SK-N-DZ (cell line): Measurements from ENCODE around the gene MYRFL.

ENCODE experiments used
- DNase-seq: peaks from one replicate; pipeline ENCODE4 v3.0.0-alpha.2; 2015; ENCODE audit warnings: low spot score

MYRFL gene

GRCh38 chr12:69932676-69933552, 107.9 kb downstream of the MYRFL start:
- no peak for DNase-seq

- no peak for DNase-seq
These were observed 109.0 kb downstream of the MYRFL start for GRCh38 chr12:69934011-69934410.

GRCh38 chr12:69935651-69936100, 110.6 kb downstream of the MYRFL start:
- DNase-seq: no peak

- no peak for DNase-seq
These were observed 111.2 kb downstream of the MYRFL start for GRCh38 chr12:69936214-69936731.

- no peak for DNase-seq
These were observed 111.7 kb downstream of the MYRFL start for GRCh38 chr12:69936766-69937165.

- no peak for DNase-seq
These were observed 122.1 kb downstream of the MYRFL start for GRCh38 chr12:69947123-69947522.

- no peak for DNase-seq
These were observed 122.9 kb downstream of the MYRFL start for GRCh38 chr12:69947897-69948296.

GRCh38 chr12:69948851-69949250, 123.8 kb downstream of the MYRFL start:
- no peak for DNase-seq

- no peak for DNase-seq
These were observed 124.4 kb downstream of the MYRFL start for GRCh38 chr12:69949311-69950002.

- no peak for DNase-seq
These were observed 126.1 kb downstream of the MYRFL start for GRCh38 chr12:69951108-69951507.

GRCh38 chr12:69952890-69953289, 127.9 kb downstream of the MYRFL start:
- DNase-seq: no peak

GRCh38 chr12:69961246-69961645, 136.2 kb downstream of the MYRFL start:
- no peak for DNase-seq

GRCh38 chr12:69966409-69966808, 141.4 kb downstream of the MYRFL start:
- DNase-seq: no peak

GRCh38 chr12:69966839-69967238, 141.8 kb downstream of the MYRFL start:
- DNase-seq: no peak

GRCh38 chr12:69969011-69969410, 144.0 kb downstream of the MYRFL start:
- DNase-seq: no peak

GRCh38 chr12:69972136-69972535, 147.1 kb downstream of the MYRFL start:
- DNase-seq: no peak

GRCh38 chr12:69978020-69978419, 153.0 kb downstream of the MYRFL start:
- no peak for DNase-seq

GRCh38 chr12:69981881-69982475, 157.0 kb downstream of the MYRFL start:
- no peak for DNase-seq

GRCh38 chr12:69984241-69984640, 159.2 kb downstream of the MYRFL start:
- DNase-seq: no peak

- no peak for DNase-seq
These were observed 160.6 kb downstream of the MYRFL start for GRCh38 chr12:69985656-69986055.

- no peak for DNase-seq
These were observed 161.1 kb downstream of the MYRFL start for GRCh38 chr12:69986114-69986513.

GRCh38 chr12:69987579-69988091, 162.6 kb downstream of the MYRFL start:
- peak; percentile 40 for DNase-seq
